Prostate gland (tissue), 2 donors: ENCODE data around the gene CCDC91.

ENCODE experiments used
- CTCF ChIP-seq, 4 experiments: fragments of 200-600 bp in 2 of 4; fragments of 450-650 bp in 2 of 4; sonication (generic) in 2 of 4; IDR thresholded peaks; 1 replicate in 3 of 4; 2 replicates in 1 of 4; pipeline ENCODE4 v1.5.1; 2016 to 2019; ENCODE audit warnings: antibody characterized with exemption in 4 of 4, mild to moderate bottlenecking in 2 of 4, moderate library complexity in 2 of 4
- POLR2A ChIP-seq: fragments of 450-650 bp; IDR thresholded peaks from one replicate; pipeline ENCODE4 v1.6.1; 2016; ENCODE audit warnings: antibody characterized with exemption, mild to moderate bottlenecking

- TF ChIP-seq CTCF (IDR thresholded peaks at IDR 0.05), result no peak
- TF ChIP-seq POLR2A, result no peak
Observed at GRCh38 chr12:28459481-28459880, 269.2 kb downstream of the CCDC91 start.
